ENCODE results near the gene TSC22D4. TPM values are rescaled to one million over a fixed set of nuclear protein-coding genes. Genes with fewer than 3 reads are reported as not detected.

The TSC22D4 gene
- polyA plus RNA-seq, 3 donors, result 23.8 to 91.5 (median 26.3) TPM

DNA sequence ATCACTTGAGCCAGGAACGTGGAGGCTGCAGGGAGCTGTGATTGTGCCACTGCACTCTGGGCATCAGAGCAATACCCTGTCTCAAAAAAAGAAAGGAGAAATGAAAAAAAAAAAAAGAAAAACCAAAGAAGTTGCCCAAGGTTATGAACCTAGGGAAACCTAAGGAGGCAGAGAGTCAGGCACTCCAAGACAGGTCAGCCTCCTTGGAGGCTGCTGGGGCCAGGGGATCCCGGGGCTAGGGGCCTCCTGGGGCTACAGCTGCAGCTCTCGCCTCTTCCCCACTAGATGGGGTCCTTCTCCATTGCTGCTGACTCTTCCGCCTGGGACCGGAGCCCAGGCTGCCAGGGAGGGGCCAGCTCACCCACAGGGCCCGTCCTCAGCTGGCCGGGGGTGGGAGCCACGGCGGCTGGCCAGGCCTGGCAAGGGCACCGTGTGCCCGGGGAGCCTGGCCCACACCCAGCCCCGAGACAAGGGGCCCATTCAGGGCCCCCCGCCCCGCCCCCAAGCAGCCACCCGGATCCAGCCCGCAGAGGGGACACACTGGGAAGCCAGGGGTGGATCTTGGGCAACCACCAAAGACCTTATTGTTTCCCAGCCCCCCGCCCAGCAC lies 13.2 kb downstream of the TSC22D4 start:
- intact Hi-C loops (cut with micrococcal nuclease), result loop anchor here in 1 of 2 donors (5.0 kb wide), 1 partner anchor 96 kb away; no protein-coding TSS in a partner anchor
- DNase-seq, result peak; percentile 50 to 61 (median 50)
- no peak overlapping the region for H3K4me3 Mint-ChIP-seq
- no peak overlapping the region for H2AFZ ChIP-seq (ENCODE audit: insufficient read depth, low read depth, low read length, poor library complexity, severe bottlenecking)
- H3K27ac ChIP-seq (ENCODE audit: low read depth in 1 of 2, low read length in 2 of 2), result no peak overlapping the region
- TF ChIP-seq, protein P1, sequence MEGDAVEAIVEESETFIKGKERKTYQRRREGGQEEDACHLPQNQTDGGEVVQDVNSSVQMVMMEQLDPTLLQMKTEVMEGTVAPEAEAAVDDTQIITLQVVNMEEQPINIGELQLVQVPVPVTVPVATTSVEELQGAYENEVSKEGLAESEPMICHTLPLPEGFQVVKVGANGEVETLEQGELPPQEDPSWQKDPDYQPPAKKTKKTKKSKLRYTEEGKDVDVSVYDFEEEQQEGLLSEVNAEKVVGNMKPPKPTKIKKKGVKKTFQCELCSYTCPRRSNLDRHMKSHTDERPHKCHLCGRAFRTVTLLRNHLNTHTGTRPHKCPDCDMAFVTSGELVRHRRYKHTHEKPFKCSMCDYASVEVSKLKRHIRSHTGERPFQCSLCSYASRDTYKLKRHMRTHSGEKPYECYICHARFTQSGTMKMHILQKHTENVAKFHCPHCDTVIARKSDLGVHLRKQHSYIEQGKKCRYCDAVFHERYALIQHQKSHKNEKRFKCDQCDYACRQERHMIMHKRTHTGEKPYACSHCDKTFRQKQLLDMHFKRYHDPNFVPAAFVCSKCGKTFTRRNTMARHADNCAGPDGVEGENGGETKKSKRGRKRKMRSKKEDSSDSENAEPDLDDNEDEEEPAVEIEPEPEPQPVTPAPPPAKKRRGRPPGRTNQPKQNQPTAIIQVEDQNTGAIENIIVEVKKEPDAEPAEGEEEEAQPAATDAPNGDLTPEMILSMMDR (IDR thresholded peaks at IDR 0.05), result peak; percentile 63
- peaks cover 0 to under 1% (median 0%) of the 10 kb centered on the region in 3 donors for H3K27me3 Mint-ChIP-seq (ENCODE audit: low read depth in 3 of 3)
- peaks cover 13% of the 10 kb centered on the region for H3K4me1 Mint-ChIP-seq
- peak overlapping the region in 1 of 7 donors; percentile 41 for H3K27ac Mint-ChIP-seq
- H3K9me3 Mint-ChIP-seq, result no peaks in the 10 kb centered on the region
- H3K27me3 ChIP-seq (ENCODE audit: control insufficient read depth in 2 of 2, insufficient read depth in 2 of 2, low read length in 2 of 2), result no peaks in the 10 kb centered on the region
- H3K4me2 ChIP-seq (replicated peaks; ENCODE audit: extremely low read depth, low read length, poor library complexity, severe bottlenecking), result no peak overlapping the region
- peaks cover 3 to 6% of the 10 kb centered on the region in 2 donors for H3K4me1 ChIP-seq (ENCODE audit: control insufficient read depth in 1 of 2, insufficient read depth in 2 of 2, low read length in 2 of 2)
- H3K36me3 Mint-ChIP-seq, result peaks cover 40 to 75% of the 10 kb centered on the region in 2 donors
- H3K4me3 ChIP-seq (replicated peaks in 1 of 3; ENCODE audit: low read depth in 2 of 3, low read length in 3 of 3), result no peak overlapping the region
- H3K79me2 ChIP-seq (ENCODE audit: insufficient read depth, low read length), result no peaks in the 10 kb centered on the region
- H3K9ac ChIP-seq (ENCODE audit: insufficient read depth, low read length, poor library complexity, severe bottlenecking), result no peak overlapping the region
- H4K20me1 ChIP-seq (ENCODE audit: insufficient read depth, low read length), result peaks cover 64% of the 10 kb centered on the region
- 9% methylated on average over 14 of the region's 17 CpGs for WGBS (ENCODE audit: insufficient coverage)
- H3K36me3 ChIP-seq (replicated peaks in 1 of 2; ENCODE audit: control insufficient read depth in 1 of 2, insufficient read depth in 2 of 2, low read length in 2 of 2), result peaks cover 36 to 67% of the 10 kb centered on the region in 2 donors
- no peaks in the 10 kb centered on the region for H3K9me3 ChIP-seq (replicated peaks in 1 of 2; ENCODE audit: control insufficient read depth in 1 of 2, insufficient read depth in 1 of 2, low read length in 2 of 2)

DNA sequence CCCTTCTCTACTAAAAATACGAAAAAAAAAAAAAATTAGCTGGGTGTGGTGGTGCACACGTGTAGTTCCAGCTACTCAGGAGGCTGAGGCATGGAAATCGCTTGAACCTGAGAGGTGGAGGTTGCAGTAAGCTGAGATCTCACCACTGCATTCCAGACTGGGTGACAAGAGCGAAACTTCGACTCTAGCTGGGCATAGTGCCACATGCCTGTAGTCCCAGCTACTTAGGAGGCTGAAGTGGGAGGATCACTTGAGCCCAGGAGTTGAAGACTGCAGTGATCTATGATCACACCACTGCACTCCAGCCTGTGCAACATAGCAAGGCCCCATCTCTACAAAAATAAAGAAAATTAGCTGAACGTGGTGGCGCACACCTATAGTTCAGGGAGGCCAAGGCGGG lies 13.7 kb downstream of the TSC22D4 start:
- H3K36me3 ChIP-seq (replicated peaks in 1 of 2; ENCODE audit: control insufficient read depth in 1 of 2, insufficient read depth in 2 of 2, low read length in 2 of 2), result peaks cover 36 to 67% of the 10 kb centered on the region in 2 donors
- no peak overlapping the region for H2AFZ ChIP-seq (ENCODE audit: insufficient read depth, low read depth, low read length, poor library complexity, severe bottlenecking)
- no peak overlapping the region for H3K27ac ChIP-seq (ENCODE audit: low read depth in 1 of 2, low read length in 2 of 2)
- intact Hi-C loops (cut with micrococcal nuclease), result loop anchor here in 1 of 2 donors (5.0 kb wide), 1 partner anchor 97 kb away; no protein-coding TSS in a partner anchor
- no peak overlapping the region for H3K4me3 ChIP-seq (replicated peaks in 1 of 3; ENCODE audit: low read depth in 2 of 3, low read length in 3 of 3)
- no peak for DNase-seq
- Mint-ChIP-seq H3K27me3 (ENCODE audit: low read depth in 3 of 3) (peaks cover 0 to 1% (median 0%) of the 10 kb centered on the region in 3 donors), H3K9me3 (no peaks in the 10 kb centered on the region), H3K36me3 (peaks cover 45 to 75% of the 10 kb centered on the region in 2 donors), H3K4me1 (peaks cover 13% of the 10 kb centered on the region), H3K4me3 (no peak overlapping the region), H3K27ac (no peak overlapping the region)
- no peaks in the 10 kb centered on the region for H3K27me3 ChIP-seq (ENCODE audit: control insufficient read depth in 2 of 2, insufficient read depth in 2 of 2, low read length in 2 of 2)
- H3K4me1 ChIP-seq (ENCODE audit: control insufficient read depth in 1 of 2, insufficient read depth in 2 of 2, low read length in 2 of 2), result peaks cover 3 to 6% of the 10 kb centered on the region in 2 donors
- no peaks in the 10 kb centered on the region for H3K79me2 ChIP-seq (ENCODE audit: insufficient read depth, low read length)
- H3K4me2 ChIP-seq (replicated peaks; ENCODE audit: extremely low read depth, low read length, poor library complexity, severe bottlenecking), result no peak overlapping the region
- TF ChIP-seq, protein P1 (IDR thresholded peaks at IDR 0.05), result no peak
- H4K20me1 ChIP-seq (ENCODE audit: insufficient read depth, low read length), result peaks cover 59% of the 10 kb centered on the region
- H3K9me3 ChIP-seq (replicated peaks in 1 of 2; ENCODE audit: control insufficient read depth in 1 of 2, insufficient read depth in 1 of 2, low read length in 2 of 2), result no peaks in the 10 kb centered on the region
- H3K9ac ChIP-seq (ENCODE audit: insufficient read depth, low read length, poor library complexity, severe bottlenecking), result no peak overlapping the region
- WGBS (ENCODE audit: insufficient coverage), result 95% methylated on average over 6 of the region's 8 CpGs

All from CD14-positive monocyte (primary cell).